HCEC 1CT (cell line): ENCODE measurements around the gene TANC1.

Source experiments
- DNase-seq: peaks from one replicate; pipeline ENCODE4 v3.0.0-alpha.2; 2017

Gene TANC1

DNA sequence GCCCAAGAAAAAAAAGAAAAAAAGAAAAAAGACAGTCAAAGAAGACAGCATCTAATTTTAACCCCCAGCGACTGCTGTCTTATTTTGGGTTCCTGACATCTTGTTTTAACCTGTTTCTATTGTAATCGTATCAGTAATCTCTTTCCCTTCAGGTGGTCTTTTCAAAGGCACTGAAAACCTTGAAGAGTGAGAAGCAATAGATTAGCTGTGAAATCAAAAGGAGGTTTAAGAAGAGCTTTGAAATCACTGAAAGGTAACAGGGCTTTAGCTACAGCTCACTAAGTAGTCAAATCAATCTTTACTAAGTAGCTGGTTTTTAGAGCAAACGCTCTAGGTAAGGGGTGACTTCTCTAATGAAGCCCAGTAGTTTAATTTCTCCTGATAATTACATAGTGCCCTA lies 5.4 kb upstream of the TANC1 start:
- DNase-seq, result no peak

GRCh38 chr2:158965107-158965506 lies 3.3 kb upstream of the TANC1 start:
- no peak for DNase-seq

- no peak for DNase-seq
These were observed 2.8 kb upstream of the TANC1 start for GRCh38 chr2:158965641-158966040.

DNA sequence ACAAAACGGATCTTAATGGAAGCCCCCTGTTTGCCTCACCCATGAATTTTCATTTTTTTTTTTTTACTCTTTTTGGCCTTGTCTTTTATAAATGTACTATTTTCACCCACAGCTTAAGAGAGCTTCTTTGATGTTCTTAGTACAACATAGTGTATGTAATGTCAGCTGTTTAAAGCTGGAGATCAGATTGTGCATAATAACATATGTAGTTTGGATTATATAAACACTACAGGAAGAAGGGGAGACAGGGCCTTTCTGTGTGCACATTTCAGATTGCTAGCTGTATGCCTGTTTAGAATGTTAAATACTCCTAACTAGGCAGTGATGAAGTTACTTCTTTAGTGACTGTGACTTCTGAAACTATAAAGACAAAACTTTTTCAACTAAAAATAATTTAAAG lies 2.1 kb upstream of the TANC1 start:
- no peak for DNase-seq

DNA sequence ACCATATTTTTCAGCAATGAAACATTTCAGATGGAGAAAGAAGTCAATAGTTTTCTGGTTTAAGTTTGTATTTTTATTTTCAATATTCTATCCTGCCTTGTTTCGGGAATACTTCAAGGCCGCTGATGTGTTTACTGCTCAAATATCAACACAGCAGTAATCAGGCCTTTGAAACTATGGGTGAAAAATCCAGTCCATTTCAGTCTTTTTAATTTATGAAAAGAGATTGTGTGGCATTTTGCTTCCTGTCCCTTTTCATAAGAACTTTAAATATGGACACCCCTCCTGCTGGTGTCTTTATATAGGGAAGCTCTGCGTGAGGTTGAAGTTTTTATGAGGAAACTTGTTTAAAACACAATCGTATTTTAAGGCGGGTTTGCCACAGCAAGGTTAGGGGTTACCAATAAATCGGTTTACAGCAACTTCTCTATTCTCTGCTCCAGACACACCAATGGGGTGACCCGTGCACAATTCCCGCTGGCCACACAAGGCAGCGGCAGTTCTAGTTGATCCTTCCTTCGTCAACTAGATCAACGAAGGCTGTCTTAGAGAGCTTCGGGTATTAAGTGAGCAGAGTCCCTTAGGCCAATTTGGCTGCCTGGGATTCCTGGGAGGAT lies 1.2 kb upstream of the TANC1 start:
- DNase-seq, result no peak

- peak; percentile 68 for DNase-seq
These were observed 577 bp upstream of the TANC1 start for GRCh38 chr2:158967731-158968395.

- no peak for DNase-seq
These were observed 798 bp downstream of the TANC1 start for GRCh38 chr2:158969162-158969714.

GRCh38 chr2:158969715-158970240 lies 1.3 kb downstream of the TANC1 start:
- no peak for DNase-seq

GRCh38 chr2:158970241-158970751 lies 1.9 kb downstream of the TANC1 start:
- DNase-seq, result peak; percentile 5

GRCh38 chr2:158973116-158973956 lies 4.9 kb downstream of the TANC1 start:
- DNase-seq, result peak; percentile 23

- no peak for DNase-seq
These were observed 7.0 kb downstream of the TANC1 start for GRCh38 chr2:158975271-158975921.

- DNase-seq, result peak; percentile 58
These were observed 11.3 kb downstream of the TANC1 start for GRCh38 chr2:158979772-158980171.

DNA sequence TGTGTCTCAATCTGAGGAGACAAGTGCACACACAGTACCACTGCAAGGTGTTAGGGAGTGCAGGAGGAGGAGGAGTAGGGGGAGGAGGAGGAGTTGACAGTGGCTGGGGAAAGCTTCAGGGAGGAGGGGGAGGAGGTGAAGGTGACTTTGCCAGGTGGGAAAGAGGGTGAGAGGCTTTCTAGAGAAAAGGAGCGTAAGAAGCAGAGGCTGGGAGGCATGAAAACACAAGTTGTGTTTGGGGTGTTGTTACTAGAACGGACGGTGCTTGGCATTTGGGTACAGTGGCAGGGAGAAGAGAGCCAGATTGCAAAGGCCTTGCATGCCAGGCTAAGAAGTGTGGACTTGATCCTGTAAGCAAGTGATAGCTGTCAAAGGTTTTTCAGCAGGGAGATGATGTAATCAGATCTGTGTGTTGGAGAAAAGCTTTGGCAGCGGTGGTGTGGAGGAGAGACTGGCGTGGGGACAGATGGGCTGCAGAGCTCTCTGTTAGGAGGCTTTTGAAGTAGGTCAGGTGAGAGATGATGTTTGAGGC lies 16.2 kb downstream of the TANC1 start:
- DNase-seq, result no peak

GRCh38 chr2:158988501-158988900 lies 20.1 kb downstream of the TANC1 start:
- no peak for DNase-seq

DNA sequence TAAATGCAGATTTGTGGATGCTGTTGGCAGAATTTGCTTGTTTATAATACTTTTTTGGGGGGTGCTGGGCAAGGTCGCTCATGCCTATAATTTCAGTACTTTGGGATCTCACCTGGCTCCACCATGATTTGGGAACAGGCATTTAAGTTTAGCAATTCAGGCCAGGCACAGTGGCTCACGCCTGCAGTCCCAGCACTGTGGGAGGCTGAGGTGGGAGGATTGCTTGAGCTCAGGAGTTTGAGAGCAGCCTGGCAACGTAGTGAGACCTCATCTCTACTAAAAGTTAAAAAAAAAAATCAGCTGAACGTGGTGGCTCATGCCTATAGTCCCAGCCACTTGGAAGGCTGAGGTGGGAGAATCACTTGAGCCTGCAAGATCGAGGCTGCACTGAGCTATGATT lies 20.7 kb downstream of the TANC1 start:
- DNase-seq, result no peak

DNA sequence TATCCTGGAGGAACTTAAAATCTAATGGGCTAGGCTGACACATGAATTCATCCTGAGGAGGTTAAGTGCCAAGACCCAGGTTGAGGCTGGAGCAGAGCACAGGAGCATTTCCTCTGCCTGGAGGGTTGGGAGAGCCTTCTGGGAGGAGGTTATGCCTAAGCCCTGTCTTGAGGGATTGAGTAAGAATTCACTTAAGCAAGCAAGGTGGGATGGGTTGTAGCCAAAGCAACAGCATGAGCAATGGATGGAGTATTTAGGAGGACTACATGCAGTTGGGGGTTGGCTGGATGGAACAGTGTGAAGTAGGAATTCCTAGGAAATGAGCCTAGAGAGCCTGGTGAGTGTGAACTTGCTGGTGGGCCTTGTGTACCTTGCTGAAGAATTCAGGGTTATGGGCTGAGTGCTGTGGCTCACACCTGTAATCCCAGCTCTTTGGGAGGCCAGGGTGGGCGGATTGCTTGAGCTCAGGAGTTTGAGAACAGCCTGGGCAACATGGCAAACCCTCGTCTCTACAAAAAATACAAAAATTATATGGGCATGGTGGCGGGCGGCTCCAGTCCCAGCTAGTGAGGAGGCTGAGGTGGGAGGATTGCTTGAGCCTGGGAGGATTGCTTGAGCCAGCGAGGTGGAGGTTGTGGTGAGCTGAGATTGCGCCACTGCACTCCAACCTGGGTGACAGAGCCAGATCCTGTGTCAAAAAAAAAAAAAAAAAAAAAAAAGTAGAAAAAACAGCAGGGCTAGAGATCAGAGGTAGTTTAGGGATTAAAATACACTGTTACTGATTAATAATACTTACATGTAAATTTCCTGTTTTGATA lies 22.2 kb downstream of the TANC1 start:
- DNase-seq, result peak; percentile 97

- DNase-seq, result no peak
These were observed 24.6 kb downstream of the TANC1 start for GRCh38 chr2:158993030-158993429.

- DNase-seq, result peak; percentile 45
These were observed 25.5 kb downstream of the TANC1 start for GRCh38 chr2:158993721-158994587.

DNA sequence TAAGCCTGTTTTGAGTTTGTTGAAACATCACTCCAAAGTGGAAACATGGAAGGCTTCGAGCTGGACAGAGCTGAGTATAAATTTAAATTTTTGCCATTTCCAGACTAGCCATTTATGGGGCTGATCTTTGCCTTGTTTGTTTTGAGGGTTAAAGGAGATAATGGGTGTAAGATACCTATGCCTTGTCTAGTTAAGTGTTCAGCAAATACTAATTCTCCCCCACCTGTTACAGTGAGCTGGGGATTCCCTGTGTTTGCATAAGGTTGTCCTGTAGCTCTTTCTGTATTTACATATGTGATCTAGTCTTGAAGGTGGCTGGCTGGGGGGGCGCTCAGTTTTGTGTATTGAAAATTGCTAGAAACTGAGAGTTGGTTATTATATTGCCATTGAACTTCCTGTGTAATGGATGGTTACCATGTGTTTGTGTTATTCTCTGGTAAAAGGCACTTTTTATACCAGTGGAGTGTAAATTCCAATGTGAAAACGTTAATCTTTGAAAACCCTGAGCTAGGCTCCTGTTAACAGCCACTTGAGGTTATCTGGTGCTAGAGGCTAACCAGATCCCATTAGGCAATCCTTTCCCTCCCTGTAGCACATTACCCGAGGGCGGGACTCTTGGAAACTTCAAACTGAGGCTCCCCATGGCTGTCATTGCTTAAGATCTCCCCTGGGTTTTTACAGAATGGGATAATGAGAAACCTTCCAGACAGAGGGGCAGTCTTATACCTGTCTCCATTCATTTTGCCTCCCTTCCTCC lies 26.7 kb downstream of the TANC1 start:
- no peak for DNase-seq

DNA sequence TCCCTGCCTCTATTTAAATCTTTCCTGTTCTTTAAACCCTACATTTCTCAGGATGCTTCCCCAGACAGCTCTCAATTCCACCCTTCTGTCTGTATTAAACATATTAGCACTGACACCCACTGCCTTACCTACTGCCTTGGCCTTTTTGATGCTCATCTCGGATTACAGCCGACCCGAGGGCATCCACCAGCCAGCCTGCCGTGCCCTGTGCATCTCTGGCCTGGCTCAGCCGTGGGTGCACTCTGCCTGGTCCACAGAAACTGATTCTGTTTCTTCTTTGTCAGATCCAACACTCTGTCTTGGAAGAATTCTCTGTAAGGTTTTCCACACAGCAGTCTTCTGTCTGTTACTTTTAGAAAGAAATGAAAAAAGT lies 27.2 kb downstream of the TANC1 start:
- DNase-seq, result no peak
